Ascending aorta (tissue), 2 donors: ENCODE results near the gene PSME3IP1. TPM values are rescaled to one million over a fixed set of nuclear protein-coding genes. Genes with fewer than 3 reads are reported as not detected.

Source experiments
- DNase-seq, 2 donors: peaks; one replicate each; pipeline ENCODE4 v3.0.0-alpha.2; 2019; ENCODE audit warnings: low spot score in 2 of 2
- H3K27ac ChIP-seq, 2 donors: fragments of 200-600 bp; sonication (generic); one replicate each; pipeline ENCODE4 v1.5.1; 2016 to 2017; ENCODE audit warnings: mild to moderate bottlenecking in 1 of 2
- H3K27me3 ChIP-seq: fragments of 200-600 bp; sonication (generic); one replicate; pipeline ENCODE4 v1.5.1; 2017
- H3K36me3 ChIP-seq, 2 donors: fragments of 200-600 bp; sonication (generic); one replicate each; pipeline ENCODE4 v1.5.1; 2016
- H3K4me1 ChIP-seq, 2 donors: fragments of 200-600 bp; sonication (generic); one replicate each; pipeline ENCODE4 v1.5.1; 2016 to 2017; ENCODE audit warnings: mild to moderate bottlenecking in 1 of 2
- H3K4me3 ChIP-seq, 2 donors: fragments of 200-600 bp; sonication (generic); one replicate each; pipeline ENCODE4 v1.5.1; 2016 to 2017; ENCODE audit warnings: mild to moderate bottlenecking in 1 of 2
- H3K9me3 ChIP-seq, 2 donors: fragments of 200-600 bp; sonication (generic); one replicate each; pipeline ENCODE4 v1.5.1; 2016
- CTCF ChIP-seq, 3 experiments: fragments of 200-600 bp in 2 of 3; fragments of 450-650 bp in 1 of 3; sonication (generic) in 2 of 3; IDR thresholded peaks; one replicate each; pipeline ENCODE4 v1.5.1; 2016 to 2019; ENCODE audit warnings: antibody characterized with exemption in 3 of 3, mild to moderate bottlenecking in 1 of 3, moderate library complexity in 1 of 3
- intact Hi-C: fragments of 100-400 bp; cut with DNase I; formaldehyde crosslinking; loops from one replicate; pipeline ENCODE4 v1.15.1; 2023
- total RNA-seq: library from RNA; depleted of rRNA; stranded (reverse); fragments of >200 nt; gene quantifications from one replicate; pipeline ENCODE4 v1.1.0, GENCODE V29; 2016

Gene PSME3IP1
- total RNA-seq, 1 donor from 2014 or later: 32.6 TPM

GRCh38 chr16:57105184-57105583, 80.7 kb downstream of the PSME3IP1 start:
- Histone ChIP-seq H3K27me3 (no peaks in the 10 kb centered on the region), H3K4me1 (no peaks in the 10 kb centered on the region), H3K27ac (no peak overlapping the region), H3K36me3 (no peaks in the 10 kb centered on the region), H3K9me3 (no peaks in the 10 kb centered on the region), H3K4me3 (no peak overlapping the region)
- TF ChIP-seq CTCF (IDR thresholded peaks at IDR 0.05): no peak
- DNase-seq: no peak
- intact Hi-C loops: no loop called here

- Histone ChIP-seq H3K9me3 (no peaks in the 10 kb centered on the region), H3K36me3 (no peaks in the 10 kb centered on the region), H3K27ac (no peak overlapping the region), H3K4me1 (no peaks in the 10 kb centered on the region), H3K27me3 (no peaks in the 10 kb centered on the region), H3K4me3 (no peak overlapping the region)
- TF ChIP-seq CTCF (IDR thresholded peaks at IDR 0.05): no peak
- DNase-seq: no peak
- intact Hi-C loops: no loop called here
Measured at GRCh38 chr16:57104706-57105105, 81.1 kb downstream of the PSME3IP1 start.

GRCh38 chr16:57102888-57103851, 82.7 kb downstream of the PSME3IP1 start:
- Histone ChIP-seq H3K27me3 (no peaks in the 10 kb centered on the region), H3K4me1 (no peaks in the 10 kb centered on the region), H3K9me3 (no peaks in the 10 kb centered on the region), H3K4me3 (no peak overlapping the region), H3K27ac (no peak overlapping the region), H3K36me3 (no peaks in the 10 kb centered on the region)
- intact Hi-C loops: no loop called here
- DNase-seq: no peak
- no peak for TF ChIP-seq CTCF (IDR thresholded peaks at IDR 0.05)

Other genes with a start within 250 kb of the PSME3IP1 start
- gene CETP, start 224.1 kb downstream of the PSME3IP1 start, total RNA-seq: not detected
- gene NLRC5, start 196.5 kb downstream of the PSME3IP1 start, total RNA-seq: 46.7 TPM
- gene CPNE2, start 93.5 kb downstream of the PSME3IP1 start, total RNA-seq: 36.6 TPM
- gene RSPRY1, start 290 bp upstream of the PSME3IP1 start, total RNA-seq: 29.3 TPM
- gene ARL2BP, start 59.2 kb upstream of the PSME3IP1 start, total RNA-seq: 44.1 TPM
- gene PLLP, start 98.6 kb upstream of the PSME3IP1 start, total RNA-seq: 0.21 TPM
- gene CCL22, start 172.7 kb upstream of the PSME3IP1 start, total RNA-seq: not detected
- 251 TPM for gene CX3CL1, start 186.5 kb upstream of the PSME3IP1 start, total RNA-seq
- gene CCL17, start 218.7 kb upstream of the PSME3IP1 start, total RNA-seq: not detected